RPMI7951 (cell line): ENCODE results near the gene OSBPL8. TPM values are rescaled to one million over a fixed set of nuclear protein-coding genes. Genes with fewer than 3 reads are reported as not detected.

Experiments
- DNase-seq: peaks from one replicate; pipeline ENCODE4 v3.0.0-alpha.2; 2012; ENCODE audit warnings: low read depth
- total RNA-seq: library from RNA; depleted of rRNA; stranded (reverse); fragments of >200 nt; shearing (Covaris generic); gene quantifications from 2 replicates; pipeline ENCODE4 v1.2.3, GENCODE V29; 2014; rRNA removed

OSBPL8 gene
- total RNA-seq, 1 experiment from 2014 or later, result 55.9 TPM

GRCh38 chr12:76303989-76304460 lies 255.5 kb downstream of the OSBPL8 start:
- peak; percentile 21 for DNase-seq

DNA sequence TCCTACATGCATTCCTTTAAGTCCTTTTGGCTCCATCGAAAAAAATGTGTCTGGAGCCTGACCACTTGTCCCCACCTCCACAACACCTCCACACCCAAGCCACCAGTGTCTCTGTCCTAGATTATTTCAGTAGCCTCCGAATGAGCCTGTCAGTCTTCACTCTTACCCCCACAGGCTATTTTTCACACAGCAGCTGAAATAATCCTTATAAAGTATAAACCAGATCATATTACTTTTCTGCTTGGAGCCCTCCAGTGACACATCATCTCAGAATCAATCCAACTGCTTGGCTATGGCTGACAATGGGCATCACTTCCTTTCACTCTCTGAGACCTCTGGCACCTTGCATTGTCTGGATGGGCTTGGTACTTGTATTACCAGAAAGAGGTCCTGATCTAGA lies 256.2 kb downstream of the OSBPL8 start:
- peak; percentile 33 for DNase-seq

Other genes starting within 250 kb of the OSBPL8 start
- gene BBS10, start 211.4 kb downstream of the OSBPL8 start, total RNA-seq, result 13.9 and 17.9 TPM in 2 replicates
- 20.6 and 25.0 TPM in 2 replicates for gene ZDHHC17, start 204.3 kb upstream of the OSBPL8 start, total RNA-seq